ENCODE data around the gene VLDLR.
"Not testable (repeated sequence)": the region's sequence is repeated elsewhere in the genome, so short reads cannot be mapped to it uniquely, and the experiment has no call there.

The VLDLR gene

GRCh38 chr9:2664174-2665065, 42.8 kb downstream of the VLDLR start:
- DNase-seq, result no peak

GRCh38 chr9:2666569-2666968, 45.0 kb downstream of the VLDLR start:
- DNase-seq, result no peak

GRCh38 chr9:2673161-2673560, 51.6 kb downstream of the VLDLR start:
- no peak for DNase-seq

- DNase-seq, result no peak
Measured at GRCh38 chr9:2674141-2674824, 52.7 kb downstream of the VLDLR start.

GRCh38 chr9:2675834-2676233, 54.2 kb downstream of the VLDLR start:
- DNase-seq, result no peak

GRCh38 chr9:2676466-2676865, 54.9 kb downstream of the VLDLR start:
- DNase-seq, result no peak

GRCh38 chr9:2677915-2678889, 56.6 kb downstream of the VLDLR start:
- no peak for DNase-seq

- DNase-seq, result no peak
Measured at GRCh38 chr9:2679011-2679410, 57.4 kb downstream of the VLDLR start.

- no peak for DNase-seq
Measured at GRCh38 chr9:2681981-2682380, 60.4 kb downstream of the VLDLR start.

- DNase-seq, result no peak
Measured at GRCh38 chr9:2686911-2687310, 65.3 kb downstream of the VLDLR start.

GRCh38 chr9:2688636-2689035, 67.0 kb downstream of the VLDLR start:
- no peak for DNase-seq

- no peak for DNase-seq
Measured at GRCh38 chr9:2691212-2691611, 69.6 kb downstream of the VLDLR start.

GRCh38 chr9:2691626-2692025, 70.0 kb downstream of the VLDLR start:
- DNase-seq, result no peak

GRCh38 chr9:2693056-2693455, 71.5 kb downstream of the VLDLR start:
- DNase-seq, result no peak

- no peak for DNase-seq
Measured at GRCh38 chr9:2697492-2697891, 75.9 kb downstream of the VLDLR start.

GRCh38 chr9:2700398-2700797, 78.8 kb downstream of the VLDLR start:
- no peak for DNase-seq

GRCh38 chr9:2700909-2701550, 79.4 kb downstream of the VLDLR start:
- no peak for DNase-seq

GRCh38 chr9:2704504-2704903, 82.9 kb downstream of the VLDLR start:
- no peak for DNase-seq

GRCh38 chr9:2707256-2707655, 85.7 kb downstream of the VLDLR start:
- not testable (repeated sequence) for DNase-seq

All from stimulated activated CD4-positive, alpha-beta T cell treated with anti-CD3 and anti-CD28 coated beads, Interleukin-4, amount 100 ng/mL, for 24 hours (primary cell).